ENCODE measurements around the gene RGPD5.
"Not testable (repeated sequence)": the region's sequence is repeated elsewhere in the genome, so short reads cannot be mapped to it uniquely, and the experiment has no call there.

GRCh38 chr2:109766886-109767578 lies 27.1 kb upstream of the RGPD5 start:
- not testable (repeated sequence) for TF ChIP-seq CTCF (IDR thresholded peaks at IDR 0.05; ENCODE audit: low read depth, low read length, missing input control); GABPA (IDR thresholded peaks at IDR 0.05 in 1 of 2, conservative IDR thresholded peaks at IDR 0.05 in 1 of 2); EGR1 (IDR thresholded peaks at IDR 0.05; ENCODE audit: low read depth in 2 of 2); REST (IDR thresholded peaks at IDR 0.05); MAX (IDR thresholded peaks at IDR 0.05); YY1 (IDR thresholded peaks at IDR 0.05); FOXA1 (IDR thresholded peaks at IDR 0.05); RAD21 (IDR thresholded peaks at IDR 0.05); TAF1 (conservative IDR thresholded peaks at IDR 0.05); SP1 (IDR thresholded peaks at IDR 0.05)
- TF ChIP-seq, protein P1, sequence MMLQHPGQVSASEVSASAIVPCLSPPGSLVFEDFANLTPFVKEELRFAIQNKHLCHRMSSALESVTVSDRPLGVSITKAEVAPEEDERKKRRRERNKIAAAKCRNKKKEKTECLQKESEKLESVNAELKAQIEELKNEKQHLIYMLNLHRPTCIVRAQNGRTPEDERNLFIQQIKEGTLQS (IDR thresholded peaks at IDR 0.05) = not testable (repeated sequence)
- TF ChIP-seq, protein P2, sequence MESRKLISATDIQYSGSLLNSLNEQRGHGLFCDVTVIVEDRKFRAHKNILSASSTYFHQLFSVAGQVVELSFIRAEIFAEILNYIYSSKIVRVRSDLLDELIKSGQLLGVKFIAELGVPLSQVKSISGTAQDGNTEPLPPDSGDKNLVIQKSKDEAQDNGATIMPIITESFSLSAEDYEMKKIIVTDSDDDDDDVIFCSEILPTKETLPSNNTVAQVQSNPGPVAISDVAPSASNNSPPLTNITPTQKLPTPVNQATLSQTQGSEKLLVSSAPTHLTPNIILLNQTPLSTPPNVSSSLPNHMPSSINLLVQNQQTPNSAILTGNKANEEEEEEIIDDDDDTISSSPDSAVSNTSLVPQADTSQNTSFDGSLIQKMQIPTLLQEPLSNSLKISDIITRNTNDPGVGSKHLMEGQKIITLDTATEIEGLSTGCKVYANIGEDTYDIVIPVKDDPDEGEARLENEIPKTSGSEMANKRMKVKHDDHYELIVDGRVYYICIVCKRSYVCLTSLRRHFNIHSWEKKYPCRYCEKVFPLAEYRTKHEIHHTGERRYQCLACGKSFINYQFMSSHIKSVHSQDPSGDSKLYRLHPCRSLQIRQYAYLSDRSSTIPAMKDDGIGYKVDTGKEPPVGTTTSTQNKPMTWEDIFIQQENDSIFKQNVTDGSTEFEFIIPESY (IDR thresholded peaks at IDR 0.05) = not testable (repeated sequence)

Measured in liver (tissue), 3 donors.